Keratinocyte (primary cell): Measurements from ENCODE around the gene SLITRK3.

Experiments used
- CTCF ChIP-seq, 3 experiments: IDR thresholded peaks in 1 of 3; conservative IDR thresholded peaks in 1 of 3; optimal IDR thresholded peaks in 1 of 3; 2 replicates in 2 of 3; 3 replicates in 1 of 3; pipeline versions ENCODE3 to v1.5.1; 2011; ENCODE audit warnings: low read length in 3 of 3, mild to moderate bottlenecking in 3 of 3, moderate library complexity in 2 of 3, control low read depth in 1 of 3, inconsistent platforms in 1 of 3; ENCODE audit not compliant: insufficient read depth in 2 of 3; ENCODE audit errors: extremely low read depth in 1 of 3
- EZH2 ChIP-seq: IDR thresholded peaks from one replicate; pipeline ENCODE4 v1.6.1; 2012; ENCODE audit warnings: inconsistent platforms, mild to moderate bottlenecking, low read length, moderate library complexity

GRCh38 chr3:165210132-165210531 is 13.9 kb upstream of the SLITRK3 start:
- peak in 2 of 3 experiments; percentile 18 to 24 for TF ChIP-seq CTCF (optimal IDR thresholded peaks at IDR 0.05 in 1 of 3, IDR thresholded peaks at IDR 0.05 in 1 of 3, conservative IDR thresholded peaks at IDR 0.05 in 1 of 3; ENCODE audit: extremely low read depth in 1 of 3, insufficient read depth in 2 of 3, low read length in 3 of 3)
- TF ChIP-seq EZH2: no peak
